HG03066 (cell line): ENCODE data around the gene GRIFIN.

Experiments
- ATAC-seq: cut with Tn5 transposase; IDR thresholded peaks from one replicate; pipeline ENCODE4 v1.9.1; 2021; ENCODE audit warnings: low read depth; ENCODE audit not compliant: unreplicated experiment

Gene GRIFIN, protein sequence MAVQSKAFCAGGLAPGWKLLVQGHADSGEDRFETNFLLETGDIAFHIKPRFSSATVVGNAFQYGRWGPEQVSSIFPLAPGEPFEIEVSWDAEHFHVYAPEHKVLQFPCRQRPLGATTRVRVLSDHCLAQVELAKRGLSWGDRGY

DNA sequence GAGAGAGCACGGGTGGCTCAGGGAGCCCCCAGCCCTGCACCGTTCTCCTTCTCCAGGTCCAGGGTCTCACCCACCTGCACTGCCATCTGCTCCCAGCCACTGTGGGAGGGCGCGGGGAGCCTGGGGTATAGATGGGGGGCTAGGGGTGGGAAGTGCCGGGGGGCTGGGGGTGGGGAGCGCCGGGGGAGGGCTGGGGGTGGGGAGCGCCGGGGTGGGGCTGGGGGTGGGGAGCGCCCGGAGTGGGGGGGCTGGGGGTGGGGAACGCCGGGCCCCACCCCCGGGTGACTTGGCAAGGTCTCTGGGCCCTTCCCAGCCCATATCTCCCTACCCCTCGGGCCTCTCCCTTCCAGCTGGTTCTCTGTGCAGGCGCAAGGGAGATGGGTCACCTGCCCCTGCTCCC, at the start of gene GRIFIN:
TSS of gene GRIFIN (minus strand) at position 101 of the 400 bp plus-strand sequence. CDS start at position 86, 15 bp downstream.
- ATAC-seq: no peak

DNA sequence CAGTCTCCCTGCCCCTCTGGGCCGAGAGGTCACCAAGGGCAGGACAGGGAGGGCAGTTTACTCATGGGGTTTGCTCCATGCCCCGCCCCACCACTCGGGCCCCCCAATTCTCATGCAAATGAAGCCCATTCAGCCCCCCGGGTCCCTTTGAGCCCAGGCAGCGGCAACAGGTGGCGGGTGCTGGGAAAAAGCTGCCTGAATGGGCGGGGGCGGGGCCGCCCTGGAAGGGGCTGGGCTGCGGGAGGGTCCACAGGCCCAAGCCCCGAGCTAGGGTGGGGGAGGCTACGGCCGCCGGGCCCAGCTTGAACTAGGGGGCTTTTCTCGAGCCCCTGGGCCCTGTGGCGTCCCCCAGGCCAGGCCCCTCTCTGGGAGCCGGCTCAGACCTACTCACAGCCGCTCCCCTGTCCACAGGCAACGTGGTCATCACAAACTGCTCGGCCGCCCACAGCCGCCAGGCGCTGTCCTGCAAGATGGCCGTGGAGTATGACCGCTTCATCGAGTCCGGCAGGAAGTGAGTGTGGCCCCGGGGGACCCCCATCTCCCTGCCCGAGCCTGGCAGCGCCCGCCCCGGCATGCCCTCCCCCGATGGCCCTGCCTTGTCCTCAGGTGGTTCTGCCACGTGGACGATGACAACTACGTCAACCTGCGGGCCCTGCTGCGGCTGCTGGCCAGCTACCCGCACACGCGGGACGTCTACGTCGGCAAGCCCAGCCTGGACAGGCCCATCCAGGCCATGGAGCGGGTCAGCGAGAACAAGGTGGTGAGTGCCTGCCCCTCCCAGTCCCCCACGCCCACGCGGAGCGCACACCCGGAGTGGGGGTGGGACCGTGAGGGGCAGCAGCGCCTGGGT, 48.8 kb upstream of the GRIFIN start:
- no peak for ATAC-seq

DNA sequence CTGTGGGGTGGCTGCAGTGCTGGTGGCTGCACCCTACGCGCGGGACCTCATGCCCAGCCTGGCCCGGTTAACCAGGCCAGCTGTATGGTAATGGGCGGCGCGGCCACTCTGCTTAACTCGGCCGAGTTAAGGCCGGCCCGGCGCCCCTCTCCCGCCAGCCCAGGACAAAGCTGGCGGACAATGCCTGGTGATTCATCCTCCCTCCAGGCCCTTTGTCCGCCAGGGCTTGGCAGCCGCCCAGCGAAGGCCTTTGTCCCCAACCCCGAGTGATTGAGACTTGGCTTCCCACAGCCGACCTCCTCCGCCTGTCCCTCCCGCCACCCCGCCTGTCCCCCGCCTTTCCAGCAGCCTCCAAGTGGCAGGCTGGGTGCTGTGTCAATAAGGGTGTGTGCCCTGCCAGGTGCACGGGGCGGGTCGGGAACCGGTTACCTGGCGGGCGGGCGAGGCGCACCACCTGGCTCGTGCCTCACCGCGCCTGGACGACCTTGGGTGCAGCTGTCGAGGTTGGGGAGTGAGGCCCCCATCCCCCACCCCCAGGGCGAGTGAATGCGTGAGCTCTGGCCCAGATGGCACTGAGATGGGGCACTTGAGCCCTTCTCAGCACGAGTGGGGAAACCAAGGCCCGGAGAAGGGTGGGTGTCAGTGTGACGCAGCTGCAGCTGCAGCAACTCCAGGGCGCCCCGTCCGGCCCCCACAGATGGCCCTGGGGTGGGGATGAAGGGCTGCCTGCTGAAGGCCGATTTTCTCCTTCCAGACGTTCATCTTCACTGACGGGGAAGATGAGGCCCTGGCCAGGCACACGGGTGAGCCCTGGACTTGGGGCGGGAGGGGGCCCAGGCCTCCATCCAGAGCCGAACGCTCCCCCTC, 48.0 kb upstream of the GRIFIN start:
- ATAC-seq: no peak

DNA sequence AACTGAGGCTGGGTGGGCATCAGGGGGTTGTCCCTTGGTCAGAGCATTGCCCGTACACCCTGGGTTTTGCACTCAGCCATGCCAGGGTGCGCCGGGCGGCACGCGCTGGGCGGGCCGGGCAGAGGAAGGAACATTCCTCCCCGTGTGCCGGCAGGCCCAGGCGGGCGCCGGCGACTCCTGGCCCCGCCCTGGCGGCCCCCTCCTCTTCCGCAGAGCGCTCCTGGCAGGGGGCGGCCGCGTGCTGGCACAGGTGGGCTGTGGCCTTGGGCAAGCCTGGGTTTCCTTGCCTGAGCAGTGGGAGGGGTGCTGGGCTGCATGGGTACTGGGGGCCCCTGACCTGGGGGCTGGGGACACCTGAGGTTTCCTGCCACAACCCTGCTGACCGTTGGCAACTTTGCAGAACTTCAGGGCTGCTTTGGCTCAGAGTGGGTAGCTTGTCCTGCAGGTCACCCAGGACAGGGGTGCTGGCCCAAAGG, 47.3 kb upstream of the GRIFIN start:
- ATAC-seq: no peak

DNA sequence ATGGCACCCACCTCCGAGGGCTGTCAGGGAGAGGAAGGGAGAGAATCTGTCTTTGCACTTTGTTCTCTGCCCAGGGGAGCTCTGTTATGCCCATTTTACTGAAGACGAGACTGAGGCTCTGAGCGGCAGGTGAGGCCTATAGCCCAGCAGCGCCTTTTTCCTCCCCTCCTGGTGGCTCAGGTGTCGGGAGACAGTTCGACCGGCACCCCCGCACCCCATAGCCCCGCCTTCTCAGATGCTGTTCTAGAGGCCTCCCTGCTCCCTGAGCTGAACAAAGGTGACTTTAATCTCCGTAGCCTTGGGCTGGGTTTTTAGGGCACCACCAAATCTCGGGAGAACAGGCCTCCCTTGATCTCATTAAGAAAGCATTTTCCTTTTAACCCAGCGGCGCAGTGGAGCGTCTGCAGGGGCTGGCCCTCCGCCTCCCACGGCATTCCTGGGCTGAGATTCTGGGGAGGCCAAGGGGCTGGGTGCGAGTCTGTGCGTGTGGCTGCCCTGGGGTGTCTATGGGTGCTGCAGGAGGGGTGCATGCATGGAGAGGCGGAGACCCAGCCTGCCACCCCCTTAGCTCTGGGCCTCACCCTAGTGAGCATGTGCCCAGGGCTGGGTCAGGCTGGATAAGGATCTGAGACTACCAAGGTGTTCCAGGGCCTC, 46.7 kb upstream of the GRIFIN start:
- no peak for ATAC-seq

DNA sequence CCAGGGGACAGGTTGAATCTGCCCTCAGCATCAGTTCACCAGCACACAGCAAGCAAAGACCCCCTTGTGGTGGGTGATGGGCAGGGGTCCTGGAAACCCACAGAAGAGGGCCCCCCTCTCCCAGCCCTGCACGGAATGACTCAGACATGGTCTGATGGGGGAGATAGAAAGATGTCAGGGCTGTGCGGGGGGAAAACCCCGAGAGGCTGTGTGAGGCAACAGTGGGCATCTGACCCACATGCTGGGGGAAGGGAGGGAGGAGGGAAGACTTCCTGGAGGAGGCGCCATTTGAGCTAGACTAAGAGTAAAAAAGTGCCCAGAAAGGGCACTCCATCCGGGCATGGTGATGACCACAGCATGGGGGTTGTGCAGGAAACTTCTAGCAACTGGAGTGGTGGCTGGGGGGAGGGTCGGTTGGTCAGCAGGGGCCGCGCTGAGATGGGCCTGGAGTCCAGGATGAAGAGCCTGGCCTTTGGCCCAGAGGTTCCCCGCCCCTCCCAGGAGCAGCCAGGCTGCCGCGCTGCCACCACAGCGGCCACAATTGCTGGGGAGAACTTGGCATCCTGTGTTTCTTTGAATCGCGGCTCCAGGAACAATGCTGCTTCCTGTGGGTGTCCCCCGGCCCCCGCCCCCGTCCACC, 45.9 kb upstream of the GRIFIN start:
- no peak for ATAC-seq

DNA sequence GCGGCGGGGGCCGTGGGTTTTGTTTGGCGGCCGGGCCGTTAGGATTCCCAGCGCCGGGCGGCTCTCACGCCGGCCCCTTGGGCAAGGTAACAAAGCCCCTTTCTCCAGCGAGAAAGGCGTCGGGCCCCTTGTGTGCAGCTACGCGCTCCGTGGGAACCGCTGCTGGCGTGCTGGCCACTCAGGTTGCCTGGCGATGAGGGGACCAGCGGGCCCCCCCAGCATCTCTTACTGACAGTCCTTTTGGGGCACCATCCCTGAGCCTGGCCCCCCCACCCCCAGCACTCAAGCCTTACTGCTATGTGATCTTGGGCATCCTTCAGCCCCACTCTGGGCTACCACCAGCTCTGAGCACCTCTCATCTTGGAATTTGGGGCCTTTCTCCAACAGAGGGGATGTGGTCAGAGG, 45.1 kb upstream of the GRIFIN start:
- no peak for ATAC-seq

DNA sequence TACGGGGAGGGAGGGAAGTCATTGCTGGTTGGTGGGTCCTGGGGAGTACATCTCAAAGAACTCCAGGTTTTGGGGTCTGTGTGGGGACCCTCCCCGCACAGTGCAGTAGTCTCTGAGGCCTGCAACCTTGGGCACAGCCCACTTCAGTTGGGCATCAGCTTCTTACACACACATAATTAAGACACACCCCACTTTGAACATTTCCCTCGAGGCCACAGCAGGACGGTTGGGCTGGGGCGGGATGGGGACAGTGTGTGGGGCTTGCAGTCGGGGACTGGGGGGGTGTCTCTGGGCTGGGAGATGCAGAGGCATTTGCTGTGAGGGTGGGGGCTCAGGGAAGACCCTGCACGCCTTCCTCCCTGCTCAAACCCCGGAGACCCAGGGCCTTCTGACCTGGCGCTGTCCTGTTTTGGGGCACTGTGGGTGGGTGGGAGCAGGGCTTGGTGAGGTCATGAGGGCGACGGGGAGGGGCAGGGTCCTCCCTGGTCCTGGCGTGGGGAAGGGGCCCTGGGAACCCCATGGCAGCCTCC, 44.6 kb upstream of the GRIFIN start:
- ATAC-seq: no peak

DNA sequence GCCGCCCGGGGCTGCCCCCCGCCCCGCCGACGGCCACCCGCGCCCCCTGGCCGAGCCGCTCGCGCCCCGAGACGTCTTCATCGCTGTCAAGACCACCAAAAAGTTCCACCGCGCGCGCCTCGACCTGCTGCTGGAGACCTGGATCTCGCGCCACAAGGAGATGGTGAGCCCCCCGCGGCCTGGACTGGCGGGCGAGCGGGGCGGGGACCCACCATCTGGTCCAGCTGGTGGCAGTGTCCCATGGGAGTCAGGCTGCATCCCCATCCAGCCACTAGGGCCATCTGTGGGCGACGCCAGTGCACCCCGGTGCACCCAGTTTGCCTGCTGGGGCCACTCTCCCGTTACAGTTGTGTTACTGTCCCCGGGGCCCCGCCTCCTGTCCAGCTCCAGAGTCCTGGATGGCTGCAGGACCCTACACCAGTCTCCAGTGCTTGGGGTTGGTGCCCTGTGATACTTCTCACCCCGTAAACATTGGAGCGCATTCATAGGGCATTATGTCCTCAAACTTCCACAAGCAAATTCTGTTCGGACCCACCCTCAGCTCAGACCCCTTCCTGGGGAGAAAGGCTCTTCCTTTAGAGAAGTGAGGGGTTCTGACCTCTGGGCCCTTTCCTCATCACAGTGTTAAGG, 44.0 kb upstream of the GRIFIN start:
- no peak for ATAC-seq

DNA sequence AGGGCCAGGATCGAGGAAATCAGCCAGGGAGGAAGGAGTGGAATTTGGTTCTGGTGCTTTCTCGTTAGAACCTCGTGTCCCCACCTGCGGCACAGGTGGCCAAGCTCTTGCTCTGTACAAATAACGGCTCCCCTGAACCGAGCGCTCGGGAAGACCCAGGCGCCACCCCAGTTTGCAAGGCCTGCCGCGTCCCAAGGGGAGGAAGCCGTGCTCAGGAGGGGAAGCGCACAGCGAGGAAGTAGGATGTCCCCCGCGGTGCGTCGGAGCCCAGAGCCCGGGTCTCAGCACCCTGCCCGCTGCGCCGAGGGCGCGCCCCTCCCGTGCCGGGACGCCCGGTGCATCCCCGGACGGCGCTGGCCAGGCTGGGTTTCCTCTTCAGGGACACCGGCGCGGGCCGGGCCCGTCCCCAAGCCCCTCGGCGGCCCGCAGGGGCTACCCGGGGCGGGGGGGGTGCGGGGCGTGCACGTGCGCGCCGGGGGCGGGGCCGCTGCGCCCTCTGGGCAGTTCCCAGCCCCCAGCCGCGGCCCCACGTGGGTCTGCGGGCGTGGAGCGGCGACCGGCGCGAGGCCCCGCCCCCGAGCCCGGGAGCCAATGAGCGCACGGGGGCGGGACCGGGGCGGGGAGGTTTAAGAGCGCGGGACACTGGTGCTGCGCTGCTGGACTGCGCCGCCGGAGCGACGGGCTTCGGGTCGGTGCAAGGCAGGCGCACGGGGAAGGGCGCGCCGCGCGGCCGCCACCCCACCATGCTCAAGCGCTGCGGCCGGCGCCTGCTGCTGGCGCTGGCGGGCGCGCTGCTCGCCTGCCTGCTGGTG, 43.1 kb upstream of the GRIFIN start, which contains the start of gene LFNG:
TSS of gene LFNG (plus strand) at position 656 of the 812 bp plus-strand sequence. CDS start at position 744, 88 bp downstream.
- ATAC-seq: peak; percentile 85

DNA sequence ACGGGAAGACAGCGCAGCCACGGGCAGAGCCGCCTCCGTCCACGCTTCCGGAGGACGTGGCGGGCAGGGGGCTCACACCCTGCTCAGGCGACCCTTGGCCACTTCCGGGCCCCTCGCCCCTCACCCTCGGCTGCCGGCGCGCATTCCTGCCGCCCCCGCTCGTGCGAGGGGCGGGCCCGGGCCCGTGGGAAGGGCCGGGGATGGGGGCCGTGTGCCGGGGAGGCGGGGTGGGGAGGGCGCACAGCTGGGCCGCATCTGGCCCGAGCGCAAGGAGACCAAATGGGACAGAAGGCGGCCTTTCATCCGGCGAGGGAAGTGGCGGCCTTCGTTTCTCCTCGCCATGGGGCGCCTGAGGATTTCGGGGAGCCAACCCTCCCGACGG, 42.5 kb upstream of the GRIFIN start:
- ATAC-seq: no peak

DNA sequence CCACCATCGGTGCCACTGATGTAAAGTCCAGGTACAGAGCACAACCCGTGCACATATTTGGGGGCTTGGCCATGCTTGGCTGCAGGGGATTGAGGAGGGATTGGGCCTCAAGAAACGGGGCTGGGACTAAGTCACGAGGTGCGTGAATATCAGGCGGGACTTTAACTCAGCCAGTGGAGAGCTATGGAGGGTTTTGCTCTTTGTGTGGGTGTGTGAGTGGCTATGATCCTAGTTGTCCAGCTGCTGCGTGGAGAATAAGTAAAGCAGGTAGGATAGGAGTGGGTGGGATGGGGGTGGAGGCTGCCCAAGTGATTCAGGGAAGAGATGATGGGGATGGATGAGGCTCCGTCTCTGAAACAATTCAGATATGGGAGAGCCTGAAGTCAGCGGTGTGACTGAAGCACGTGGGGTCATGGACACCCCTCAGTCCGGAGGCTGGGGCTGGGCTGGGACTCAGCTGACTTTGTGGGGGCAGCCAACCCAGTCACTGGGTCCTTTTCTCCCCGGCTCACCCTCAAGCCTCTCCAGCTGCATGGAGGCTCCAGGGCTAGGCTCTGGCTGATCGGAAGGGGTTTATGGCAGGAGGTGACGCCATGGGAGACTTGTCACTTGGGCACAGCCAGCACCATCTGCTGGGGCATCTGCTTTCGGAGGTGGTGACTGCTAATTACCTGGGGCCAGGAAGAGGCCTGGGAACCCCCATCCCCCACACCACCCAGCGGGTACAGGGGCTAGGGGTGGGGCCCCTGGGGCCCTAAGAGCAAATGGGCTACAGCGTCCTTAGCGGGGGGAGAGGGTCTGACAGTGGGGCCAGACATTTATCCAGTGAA, 41.7 kb upstream of the GRIFIN start:
- ATAC-seq: no peak

DNA sequence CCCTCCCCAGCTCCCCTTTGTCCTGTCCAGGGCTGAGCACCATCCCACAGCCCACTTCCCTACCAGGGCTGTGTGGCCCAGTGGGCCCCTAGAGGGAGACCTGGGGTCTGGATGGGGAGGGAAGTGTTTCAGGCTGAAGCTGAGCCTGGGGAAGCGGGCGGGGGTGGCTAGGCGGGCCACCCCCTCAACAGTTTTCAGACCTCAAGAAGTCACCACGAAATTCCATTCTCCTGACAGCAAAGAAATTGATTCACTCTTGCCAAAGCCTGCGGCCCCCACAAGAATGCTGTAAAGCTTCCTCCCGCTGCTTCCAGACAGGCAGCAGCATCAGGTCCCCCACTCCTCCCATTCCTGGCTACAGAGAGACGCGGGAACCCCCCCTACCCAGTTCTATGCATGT, 40.8 kb upstream of the GRIFIN start:
- no peak for ATAC-seq

DNA sequence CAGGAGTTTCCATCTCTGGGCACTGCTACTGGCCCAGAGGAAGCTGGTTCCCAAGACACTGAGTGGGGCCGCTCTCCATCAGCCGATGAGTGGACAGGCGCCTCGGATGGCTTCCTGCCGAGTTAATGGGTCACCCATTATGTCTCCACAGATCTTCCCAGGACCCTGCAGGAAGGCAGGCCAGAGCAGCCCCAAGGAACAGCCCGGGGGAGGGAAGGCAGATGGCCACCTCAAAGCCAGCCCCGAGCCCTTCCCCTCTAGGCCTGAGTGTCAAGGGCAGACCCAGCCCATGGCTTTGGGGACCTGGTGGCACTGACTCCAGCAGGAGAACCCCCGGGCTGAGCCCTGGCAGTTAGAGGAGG, 40.0 kb upstream of the GRIFIN start:
- no peak for ATAC-seq

DNA sequence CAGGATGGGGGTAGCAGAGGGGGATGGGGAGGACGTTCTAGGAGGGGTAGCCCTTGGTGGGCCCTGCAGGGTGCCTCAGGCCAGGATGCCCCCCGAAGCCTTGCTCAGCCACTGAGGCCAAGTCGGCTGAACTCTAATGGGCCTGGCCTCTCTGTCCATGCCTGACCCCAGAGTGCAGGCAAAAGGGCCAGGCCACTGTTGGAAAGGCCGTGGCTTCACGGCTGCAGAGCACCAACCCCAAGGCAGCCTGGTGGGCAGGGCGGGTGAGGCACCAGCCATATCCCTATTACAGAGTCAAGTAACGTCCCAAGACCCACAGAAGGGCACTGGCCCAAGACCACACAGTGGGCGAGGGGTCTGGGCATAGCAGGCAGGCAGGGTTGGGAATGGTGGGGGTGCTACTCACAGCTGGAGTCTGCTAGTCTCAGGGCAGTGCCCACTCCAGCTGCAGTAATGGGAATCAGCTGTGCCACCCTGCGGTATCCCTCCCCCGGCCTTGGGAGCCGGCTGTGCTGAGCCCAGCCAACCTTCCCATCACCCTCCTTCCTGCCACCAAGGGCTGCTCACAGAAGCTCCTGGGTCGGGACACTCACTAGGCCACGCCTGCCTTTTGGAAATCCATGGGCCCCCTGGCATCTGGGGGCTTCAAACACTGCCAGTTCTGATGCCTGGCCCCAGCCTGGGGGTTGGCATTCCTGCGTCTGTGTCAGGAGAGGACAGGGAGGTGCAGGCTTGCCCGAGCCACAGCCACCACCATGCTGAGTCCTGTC, 39.4 kb upstream of the GRIFIN start:
- ATAC-seq: no peak

DNA sequence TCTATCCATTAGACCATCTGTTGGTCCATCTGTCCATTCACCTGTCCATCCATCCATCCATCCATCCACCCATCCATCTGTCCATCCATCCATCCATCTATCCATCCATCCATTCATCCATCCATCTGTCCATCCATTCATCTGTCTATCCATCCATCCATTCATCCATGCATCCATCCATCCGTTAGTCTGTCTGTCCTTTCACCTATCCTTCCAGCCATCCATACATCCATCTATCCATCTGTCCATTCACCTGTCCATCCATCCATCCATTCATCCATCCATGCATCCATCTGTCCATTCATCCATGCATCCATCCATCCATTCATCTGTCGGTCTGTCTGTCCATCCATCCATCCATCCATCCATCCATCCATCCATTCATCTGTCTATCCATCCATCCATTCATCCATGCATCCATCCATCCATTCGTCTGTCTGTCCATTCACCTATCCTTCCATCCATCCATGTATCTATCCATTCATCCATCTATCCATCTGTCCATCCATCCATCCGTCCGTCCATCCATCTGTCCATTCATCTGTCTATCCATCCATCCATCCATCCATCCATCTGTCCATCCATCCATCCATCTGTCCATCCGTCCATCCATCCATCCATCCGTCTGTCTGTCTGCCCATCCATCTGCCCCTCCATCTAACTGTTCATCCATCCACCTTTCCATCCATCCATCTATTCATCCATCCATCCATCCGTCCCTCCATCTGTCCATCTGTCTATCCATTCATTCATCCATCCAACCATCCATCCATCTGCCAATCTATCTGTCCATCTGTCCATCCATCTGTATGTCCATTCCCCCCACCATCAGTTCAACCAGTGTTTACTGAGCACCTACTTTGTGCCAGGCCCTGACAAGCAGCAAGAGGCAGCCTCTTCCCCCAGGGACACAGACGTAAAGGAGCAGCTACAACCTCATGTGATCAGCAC, 38.5 kb upstream of the GRIFIN start:
- no peak for ATAC-seq
